ENCODE data around the gene TRPM8.
"Not testable (repeated sequence)": the region's sequence is repeated elsewhere in the genome, so short reads cannot be mapped to it uniquely, and the experiment has no call there.

The TRPM8 gene

GRCh38 chr2:233917116-233917515 is at the start of gene TRPM8:
TSS of gene TRPM8 (plus strand) at chr2:233917373. CDS start at chr2:233926538, 9,165 bp downstream.
- no peak for FAIRE-seq
- no peak for DNase-seq (ENCODE audit: low spot score)

GRCh38 chr2:233867993-233868532 is 49.1 kb upstream of the TRPM8 start, which contains the start of gene MSL3B:
TSS of gene MSL3B (minus strand) at chr2:233868386.
- DNase-seq (ENCODE audit: low spot score), result peak; percentile 86

GRCh38 chr2:233871432-233871831 is 45.7 kb upstream of the TRPM8 start:
- DNase-seq (ENCODE audit: low spot score), result no peak
- no peak for FAIRE-seq

More at GRCh38 chr2:233867993-233868532, 49.1 kb upstream of the TRPM8 start, which contains the start of gene MSL3B:
- peak; percentile 74 for FAIRE-seq

GRCh38 chr2:233872125-233872524 is 45.0 kb upstream of the TRPM8 start:
- not testable (repeated sequence) for FAIRE-seq; DNase-seq (ENCODE audit: low spot score)

GRCh38 chr2:233882353-233882752 is 34.8 kb upstream of the TRPM8 start:
- no peak for DNase-seq (ENCODE audit: low spot score)
- FAIRE-seq, result no peak

GRCh38 chr2:233892793-233893192 is 24.4 kb upstream of the TRPM8 start:
- no peak for FAIRE-seq

GRCh38 chr2:233896253-233896652 is 20.9 kb upstream of the TRPM8 start:
- FAIRE-seq, result peak; percentile 32
- not testable (repeated sequence) for DNase-seq (ENCODE audit: low spot score)

More at GRCh38 chr2:233892793-233893192, 24.4 kb upstream of the TRPM8 start:
- no peak for DNase-seq (ENCODE audit: low spot score)

- FAIRE-seq (no peak), DNase-seq (ENCODE audit: low spot score) (no peak)
Measured at GRCh38 chr2:233901367-233901766, 15.8 kb upstream of the TRPM8 start.

- FAIRE-seq, result no peak
- no peak for DNase-seq (ENCODE audit: low spot score)
Measured at GRCh38 chr2:233901884-233902283, 15.3 kb upstream of the TRPM8 start.

GRCh38 chr2:233905945-233906344 is 11.2 kb upstream of the TRPM8 start:
- DNase-seq (ENCODE audit: low spot score) (no peak), FAIRE-seq (no peak)

GRCh38 chr2:233907627-233908026 is 9.5 kb upstream of the TRPM8 start:
- FAIRE-seq, result peak; percentile 50
- DNase-seq (ENCODE audit: low spot score), result no peak

- DNase-seq (ENCODE audit: low spot score) (peak; percentile 67), FAIRE-seq (no peak)
Measured at GRCh38 chr2:233912691-233913423, 4.3 kb upstream of the TRPM8 start.

GRCh38 chr2:233915128-233915527 is 2.0 kb upstream of the TRPM8 start:
- DNase-seq (ENCODE audit: low spot score) (peak; percentile 44), FAIRE-seq (no peak)

- FAIRE-seq (no peak), DNase-seq (ENCODE audit: low spot score) (no peak)
Measured at GRCh38 chr2:233919319-233919718, 2.1 kb downstream of the TRPM8 start.

- peak; percentile 29 for DNase-seq (ENCODE audit: low spot score)
- FAIRE-seq, result no peak
Measured at GRCh38 chr2:233919938-233920337, 2.8 kb downstream of the TRPM8 start.

GRCh38 chr2:233922471-233922870 is 5.3 kb downstream of the TRPM8 start:
- DNase-seq (ENCODE audit: low spot score) (no peak), FAIRE-seq (no peak)

- DNase-seq (ENCODE audit: low spot score) (no peak), FAIRE-seq (no peak)
Measured at GRCh38 chr2:233925402-233925801, 8.2 kb downstream of the TRPM8 start.

- FAIRE-seq, result no peak
Measured at GRCh38 chr2:233926806-233927205, 9.6 kb downstream of the TRPM8 start.

GRCh38 chr2:233928594-233929351 is 11.6 kb downstream of the TRPM8 start:
- DNase-seq (ENCODE audit: low spot score), result peak; percentile 36
- no peak for FAIRE-seq

More at GRCh38 chr2:233926806-233927205, 9.6 kb downstream of the TRPM8 start:
- DNase-seq (ENCODE audit: low spot score), result no peak

- peak; percentile 39 for DNase-seq (ENCODE audit: low spot score)
- FAIRE-seq, result no peak
Measured at GRCh38 chr2:233929352-233930022, 12.3 kb downstream of the TRPM8 start.

GRCh38 chr2:233934524-233934923 is 17.4 kb downstream of the TRPM8 start:
- DNase-seq (ENCODE audit: low spot score), result no peak

More at GRCh38 chr2:233934524-233934923, 17.4 kb downstream of the TRPM8 start:
- no peak for FAIRE-seq
